Stomach (tissue), 9 donors: Measurements from ENCODE around the gene FSTL4. TPM values are rescaled to one million over a fixed set of nuclear protein-coding genes. Genes with fewer than 3 reads are reported as not detected.

Experiments used
- DNase-seq, 2 donors: peaks; one replicate each; pipeline versions ENCODE4 v3.0.0 to v3.0.0-alpha.2; 2013 to 2019
- H3K27ac ChIP-seq, 5 donors: fragments of 200-600 bp in 4 of 5; sonication (generic) in 4 of 5; one replicate each; pipeline ENCODE4 v1.5.1; 2013 to 2019; ENCODE audit warnings: mild to moderate bottlenecking in 1 of 5, moderate library complexity in 1 of 5
- H3K27me3 ChIP-seq, 3 donors: fragments of 200-600 bp; sonication (generic); one replicate each; pipeline ENCODE4 v1.5.1; 2017 to 2019; ENCODE audit warnings: mixed run types in 1 of 3
- H3K36me3 ChIP-seq, 4 donors: fragments of 200-600 bp; sonication (generic); 1 replicate in 3 of 4; 2 replicates in 1 of 4; pipeline ENCODE4 v1.5.1; 2016 to 2019
- H3K4me1 ChIP-seq, 4 donors: fragments of 200-600 bp; sonication (generic); one replicate each; pipeline ENCODE4 v1.5.1; 2016 to 2019
- H3K4me3 ChIP-seq, 4 donors: fragments of 200-600 bp; sonication (generic) in 3 of 4; one replicate each; pipeline ENCODE4 v1.5.1; 2016 to 2019; ENCODE audit warnings: mild to moderate bottlenecking in 1 of 4
- H3K9me3 ChIP-seq, 4 donors: fragments of 200-600 bp; sonication (generic); one replicate each; pipeline ENCODE4 v1.5.1; 2016 to 2019
- EP300 ChIP-seq: sonication (generic); formaldehyde crosslinking; IDR thresholded peaks from one replicate; pipeline ENCODE4 v1.6.1; 2017; ENCODE audit warnings: antibody characterized with exemption
- POLR2A ChIP-seq, 4 donors: fragments of 450-650 bp; IDR thresholded peaks; one replicate each; pipeline ENCODE4 v1.6.1; 2016; ENCODE audit warnings: antibody characterized with exemption in 4 of 4, control low read depth in 2 of 4, mild to moderate bottlenecking in 1 of 4, moderate library complexity in 1 of 4
- POLR2AphosphoS5 ChIP-seq, 3 donors: sonication (generic); formaldehyde crosslinking; IDR thresholded peaks; one replicate each; pipeline ENCODE4 v1.6.1; 2016; ENCODE audit warnings: antibody characterized with exemption in 3 of 3
- WGBS, 5 donors: extraction: QIAGEN DNeasy Blood & Tissue Kit in 3 of 5; methylation state at CpG; one replicate each; pipeline versions ENCODE4 v1.1.5 to v1.1.7; 2013 to 2018; 5-methylcytosine and 5-hydroxymethylcytosine counted together
- intact Hi-C: fragments of 100-400 bp; cut with DNase I; formaldehyde crosslinking; loops from one replicate; pipeline ENCODE4 v1.15.1; 2023; ENCODE audit warnings: low total_unique reads
- polyA plus RNA-seq, 3 donors: library from polyadenylated mRNA; stranded (reverse); fragments of 200-250 nt; gene quantifications; one replicate each; pipeline ENCODE4 v1.2.3, GENCODE V29; 2013
- total RNA-seq, 5 donors: library from RNA; depleted of rRNA; stranded (reverse); fragments of >200 nt; gene quantifications; one replicate each; pipeline versions ENCODE4 v1.1.0 to v1.2.3, GENCODE V29; 2014 to 2016
- TF ChIP-seq, protein P1 (sequence below), 7 experiments: fragments of 450-650 bp in 4 of 7; fragments of 200-600 bp in 3 of 7; sonication (generic) in 3 of 7; IDR thresholded peaks; one replicate each; pipeline ENCODE4 v1.5.1; 2016 to 2019; ENCODE audit warnings: antibody characterized with exemption in 7 of 7, control low read depth in 2 of 7, mild to moderate bottlenecking in 1 of 7
- donor health status: healthy with polysubstance abuse.
- donor health status: Bipolar disorder and iron deficiency.
- donor health status: healthy.

FSTL4 gene
- total and polyA plus RNA-seq, 8 donors = 0.37 to 0.55 TPM; not detected in 6

DNA sequence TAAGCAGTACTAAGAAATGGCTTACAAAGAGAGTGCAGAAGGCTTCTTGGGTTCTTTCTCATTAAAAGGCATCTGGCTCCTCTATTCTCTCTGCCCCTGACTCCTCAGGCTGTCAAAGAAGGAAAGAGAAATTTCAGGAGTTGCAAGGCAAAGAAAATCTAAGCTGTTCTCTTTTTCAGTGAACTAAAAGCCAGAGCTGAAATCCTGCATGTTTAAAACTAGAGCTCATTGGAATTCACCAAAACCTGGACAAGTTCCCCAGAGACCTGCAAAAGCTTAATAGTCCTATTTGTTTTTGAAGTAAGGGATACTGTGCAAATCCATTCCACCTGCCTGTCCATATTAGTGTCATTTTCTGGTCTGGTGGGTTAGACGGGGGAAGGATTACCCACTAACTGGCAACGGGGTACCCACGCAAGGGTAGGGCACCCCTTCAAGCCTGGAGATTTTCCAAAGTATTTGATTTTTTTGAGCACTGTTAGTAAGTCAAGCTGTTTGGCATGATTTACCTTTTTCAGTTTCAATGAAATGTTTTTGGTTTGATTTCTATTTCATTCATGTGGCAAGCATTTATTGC, 179.3 kb downstream of the FSTL4 start:
- H3K4me1 ChIP-seq = no peaks in the 10 kb centered on the region
- intact Hi-C loops = no loop called here
- no peak overlapping the region for H3K4me3 ChIP-seq
- 64 to 89% (median 86%) methylated on average over 3 of the region's 3 CpGs for WGBS, 5 donors
- H3K36me3 ChIP-seq = no peaks in the 10 kb centered on the region
- TF ChIP-seq POLR2A (IDR thresholded peaks at IDR 0.05) = no peak
- TF ChIP-seq, protein P1, sequence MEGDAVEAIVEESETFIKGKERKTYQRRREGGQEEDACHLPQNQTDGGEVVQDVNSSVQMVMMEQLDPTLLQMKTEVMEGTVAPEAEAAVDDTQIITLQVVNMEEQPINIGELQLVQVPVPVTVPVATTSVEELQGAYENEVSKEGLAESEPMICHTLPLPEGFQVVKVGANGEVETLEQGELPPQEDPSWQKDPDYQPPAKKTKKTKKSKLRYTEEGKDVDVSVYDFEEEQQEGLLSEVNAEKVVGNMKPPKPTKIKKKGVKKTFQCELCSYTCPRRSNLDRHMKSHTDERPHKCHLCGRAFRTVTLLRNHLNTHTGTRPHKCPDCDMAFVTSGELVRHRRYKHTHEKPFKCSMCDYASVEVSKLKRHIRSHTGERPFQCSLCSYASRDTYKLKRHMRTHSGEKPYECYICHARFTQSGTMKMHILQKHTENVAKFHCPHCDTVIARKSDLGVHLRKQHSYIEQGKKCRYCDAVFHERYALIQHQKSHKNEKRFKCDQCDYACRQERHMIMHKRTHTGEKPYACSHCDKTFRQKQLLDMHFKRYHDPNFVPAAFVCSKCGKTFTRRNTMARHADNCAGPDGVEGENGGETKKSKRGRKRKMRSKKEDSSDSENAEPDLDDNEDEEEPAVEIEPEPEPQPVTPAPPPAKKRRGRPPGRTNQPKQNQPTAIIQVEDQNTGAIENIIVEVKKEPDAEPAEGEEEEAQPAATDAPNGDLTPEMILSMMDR (IDR thresholded peaks at IDR 0.05) = no peak
- TF ChIP-seq EP300 = no peak
- no peak for TF ChIP-seq POLR2AphosphoS5 (IDR thresholded peaks at IDR 0.05)
- no peaks in the 10 kb centered on the region for H3K27me3 ChIP-seq
- no peaks in the 10 kb centered on the region for H3K9me3 ChIP-seq
- DNase-seq = no peak
- no peak overlapping the region for H3K27ac ChIP-seq

DNA sequence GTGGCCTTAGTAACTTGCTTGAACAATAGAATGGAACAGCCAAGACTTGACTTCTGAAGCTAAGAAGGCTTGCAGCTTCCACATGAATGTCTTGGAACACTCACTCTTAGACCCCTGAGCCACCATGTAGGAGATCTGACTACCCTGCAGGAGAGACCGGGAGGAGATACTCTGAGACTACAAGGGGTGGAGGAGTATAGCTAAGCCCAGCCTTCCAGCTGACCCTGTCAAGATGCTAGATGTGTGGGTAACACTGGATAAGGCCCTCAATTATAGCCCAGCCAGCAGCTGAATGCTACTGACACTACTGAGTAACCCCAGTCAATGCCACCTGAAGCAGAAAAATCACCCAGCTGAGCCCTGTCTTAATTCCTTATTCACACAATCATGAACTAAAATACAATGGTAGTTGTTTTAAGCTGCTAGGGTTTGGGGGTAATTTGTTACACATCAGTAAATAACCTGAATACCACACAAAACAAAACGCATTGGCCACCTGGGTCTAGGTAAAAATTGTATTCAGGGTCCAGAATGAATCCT, 180.9 kb downstream of the FSTL4 start:
- H3K9me3 ChIP-seq = no peaks in the 10 kb centered on the region
- H3K4me1 ChIP-seq = no peaks in the 10 kb centered on the region
- 85 to 96% (median 92%) methylated on average over 2 of the region's 2 CpGs for WGBS, 5 donors
- DNase-seq = no peak
- no peak overlapping the region for H3K27ac ChIP-seq
- peaks cover 0 to 9% (median 0%) of the 10 kb centered on the region in 3 donors for H3K27me3 ChIP-seq
- no peaks in the 10 kb centered on the region for H3K36me3 ChIP-seq
- intact Hi-C loops = no loop called here
- TF ChIP-seq POLR2A (IDR thresholded peaks at IDR 0.05) = no peak
- no peak overlapping the region for H3K4me3 ChIP-seq

DNA sequence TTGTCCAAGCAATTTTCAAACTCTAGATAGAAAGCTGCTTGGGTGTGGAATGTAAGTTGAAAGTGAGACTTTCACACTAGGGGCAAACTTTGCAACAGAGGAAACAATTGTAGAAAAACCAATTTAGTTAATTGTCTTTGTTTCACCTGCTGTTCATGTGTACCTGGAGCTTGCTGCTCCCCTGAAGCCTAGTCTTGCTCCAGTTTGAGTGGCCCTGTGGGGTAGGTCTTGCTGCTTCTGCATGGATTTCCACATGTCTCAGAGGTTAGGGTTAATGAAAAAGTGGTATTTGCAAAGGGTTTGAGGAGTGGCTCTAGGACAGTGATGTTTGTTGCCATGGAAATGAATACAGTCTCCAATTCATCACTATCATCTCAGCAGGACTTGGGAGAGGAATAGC, 182.2 kb downstream of the FSTL4 start:
- Histone ChIP-seq H3K27me3 (peaks cover 0 to 9% (median 0%) of the 10 kb centered on the region in 3 donors), H3K27ac (no peak overlapping the region), H3K9me3 (no peaks in the 10 kb centered on the region), H3K36me3 (no peaks in the 10 kb centered on the region), H3K4me3 (no peak overlapping the region), H3K4me1 (no peaks in the 10 kb centered on the region)
- no peak for DNase-seq
- no peak for TF ChIP-seq POLR2A (IDR thresholded peaks at IDR 0.05)
- TF ChIP-seq POLR2AphosphoS5 (IDR thresholded peaks at IDR 0.05) = no peak
- TF ChIP-seq, protein P1 (IDR thresholded peaks at IDR 0.05) = no peak
- intact Hi-C loops = no loop called here

DNA sequence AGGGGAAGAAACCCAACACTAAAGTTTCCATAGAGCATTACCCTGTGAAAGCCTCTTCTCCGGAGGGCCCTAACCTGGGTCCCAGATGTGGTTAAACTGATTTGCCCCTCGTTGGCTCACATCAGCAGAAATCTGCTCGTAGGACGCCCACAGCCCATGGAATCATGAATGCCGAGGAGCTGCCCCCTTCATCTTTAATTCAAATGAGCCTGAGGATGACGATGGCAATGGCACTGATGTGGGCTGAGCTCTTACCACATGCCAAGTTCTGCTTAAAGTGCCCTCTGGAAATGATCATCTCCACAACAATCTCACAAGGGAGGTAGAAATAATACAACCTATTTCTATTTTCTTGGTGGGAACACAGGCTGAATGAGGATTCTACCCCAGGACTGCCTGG, 183.3 kb downstream of the FSTL4 start:
- Histone ChIP-seq H3K36me3 (no peaks in the 10 kb centered on the region), H3K9me3 (no peaks in the 10 kb centered on the region), H3K27ac (no peak overlapping the region), H3K4me3 (no peak overlapping the region), H3K4me1 (peaks cover 0 to under 1% (median 0%) of the 10 kb centered on the region in 4 donors), H3K27me3 (peaks cover 0 to 9% (median 0%) of the 10 kb centered on the region in 3 donors)
- WGBS, 5 donors = 85 to 90% (median 87%) methylated on average over 6 of the region's 6 CpGs
- TF ChIP-seq POLR2AphosphoS5 (IDR thresholded peaks at IDR 0.05) (no peak), EP300 (no peak), POLR2A (IDR thresholded peaks at IDR 0.05) (no peak)
- TF ChIP-seq, protein P1 (IDR thresholded peaks at IDR 0.05) = no peak
- intact Hi-C loops = loop anchor here (10.0 kb wide), 1 partner anchor 506 kb away; no protein-coding TSS in a partner anchor
- DNase-seq = no peak

DNA sequence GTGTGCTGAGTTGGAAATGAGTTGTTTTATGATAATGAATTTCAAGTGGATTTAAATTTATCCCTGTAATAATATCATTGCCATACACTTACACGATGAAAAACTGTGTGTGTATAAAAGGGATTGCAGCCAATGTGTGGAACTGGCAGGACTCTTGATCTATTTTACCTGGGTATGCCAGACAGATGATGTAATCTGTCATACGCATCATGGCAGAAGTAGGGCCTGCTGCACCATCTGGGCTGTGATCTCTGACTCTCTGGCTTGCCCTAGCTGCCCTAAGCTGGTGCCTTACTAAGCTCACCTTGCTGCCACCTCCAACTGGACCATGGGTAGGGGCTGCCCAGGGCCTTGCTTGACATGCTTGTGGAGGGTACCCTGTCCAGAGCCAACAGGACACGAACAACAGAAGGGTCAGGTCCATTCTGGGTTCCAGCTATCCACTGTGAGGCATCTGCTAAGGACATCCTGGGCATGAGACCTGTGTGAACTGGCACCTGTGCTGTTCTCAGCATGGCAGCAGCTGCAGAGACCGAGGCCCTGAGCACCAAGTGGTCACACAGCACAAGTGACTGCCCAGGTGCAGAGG, 184.2 kb downstream of the FSTL4 start:
- no peak overlapping the region for H3K27ac ChIP-seq
- no peak overlapping the region for H3K4me3 ChIP-seq
- TF ChIP-seq, protein P1 (IDR thresholded peaks at IDR 0.05) = no peak
- no peak for TF ChIP-seq POLR2A (IDR thresholded peaks at IDR 0.05)
- peaks cover 0 to 7% (median 4%) of the 10 kb centered on the region in 4 donors for H3K4me1 ChIP-seq
- H3K36me3 ChIP-seq = no peaks in the 10 kb centered on the region
- H3K9me3 ChIP-seq = no peaks in the 10 kb centered on the region
- intact Hi-C loops = loop anchor here (10.0 kb wide), 1 partner anchor 507 kb away; no protein-coding TSS in a partner anchor
- DNase-seq = no peak
- H3K27me3 ChIP-seq = peaks cover 0 to 9% (median 0%) of the 10 kb centered on the region in 3 donors
- WGBS, 5 donors = 54 to 85% (median 73%) methylated on average over 4 of the region's 4 CpGs
